Epithelial cell of proximal tubule (primary cell): ENCODE data around the gene PDSS2. TPM values are rescaled to one million over a fixed set of nuclear protein-coding genes. Genes with fewer than 3 reads are reported as not detected.
"Not testable (repeated sequence)": the region's sequence is repeated elsewhere in the genome, so short reads cannot be mapped to it uniquely, and the experiment has no call there.

Source experiments
- DNase-seq: peaks from one replicate; pipeline ENCODE4 v3.0.0-alpha.2; 2011; ENCODE audit warnings: low read depth
- H3K4me3 ChIP-seq: 2 replicates; pipeline ENCODE4 v1.5.1; 2011; ENCODE audit warnings: low read depth, mild to moderate bottlenecking, low read length
- CTCF ChIP-seq: conservative IDR thresholded peaks from 2 replicates; pipeline ENCODE4 v1.5.1; 2012; ENCODE audit warnings: low read depth, mild to moderate bottlenecking, low read length
- total RNA-seq: library from RNA; depleted of rRNA; stranded (reverse); fragments of >200 nt; gene quantifications from 2 replicates; pipeline ENCODE4 v1.2.3, GENCODE V29; 2015

Gene PDSS2
- total RNA-seq, 1 donor from 2014 or later: 7.4 TPM

- H3K4me3 ChIP-seq: peak overlapping the region; percentile 78
- no peak for TF ChIP-seq CTCF
- no peak for DNase-seq
Observed at GRCh38 chr6:107488875-107489635, 29.7 kb upstream of the PDSS2 start.

- TF ChIP-seq CTCF: no peak
- peak overlapping the region; percentile 78 for H3K4me3 ChIP-seq
- no peak for DNase-seq
Observed at GRCh38 chr6:107488174-107488874, 29.0 kb upstream of the PDSS2 start.

- H3K4me3 ChIP-seq: no peak overlapping the region
- TF ChIP-seq CTCF: no peak
- DNase-seq: no peak
Observed at GRCh38 chr6:107485157-107485556, 25.8 kb upstream of the PDSS2 start.

GRCh38 chr6:107479089-107479690 is 19.8 kb upstream of the PDSS2 start:
- DNase-seq: no peak
- H3K4me3 ChIP-seq: no peak overlapping the region
- no peak for TF ChIP-seq CTCF

GRCh38 chr6:107475826-107476225 is 16.5 kb upstream of the PDSS2 start:
- DNase-seq: not testable (repeated sequence)

GRCh38 chr6:107475360-107475759 is 16.0 kb upstream of the PDSS2 start:
- not testable (repeated sequence) for DNase-seq, H3K4me3 ChIP-seq

More at GRCh38 chr6:107475826-107476225, 16.5 kb upstream of the PDSS2 start:
- not testable (repeated sequence) for H3K4me3 ChIP-seq

- H3K4me3 ChIP-seq: no peak overlapping the region
- TF ChIP-seq CTCF: no peak
- no peak for DNase-seq
Observed at GRCh38 chr6:107473660-107474059, 14.3 kb upstream of the PDSS2 start.
